HEK293 (cell line): Measurements from ENCODE around the gene AMIGO1.

Experiments used
- CTCF ChIA-PET: fragments of 350-600 bp; formaldehyde crosslinking; extraction: SDS; loops from one replicate; lab custom pipeline; 2021; ENCODE audit warnings: antibody characterized with exemption; lab: Yijun Ruan, JAX
- POLR2A ChIA-PET: fragments of 300-600 bp; formaldehyde crosslinking; extraction: SDS; loops from one replicate; lab custom pipeline; 2020; ENCODE audit warnings: antibody characterized with exemption, inconsistent platforms; lab: Yijun Ruan, JAX
- H3K27ac ChIP-seq: fragments of 200-500 bp; sonication (Bioruptor generic); 2 replicates; pipeline ENCODE4 v1.5.1; 2014; ENCODE audit warnings: low read depth, low read length, control low read depth, inconsistent platforms; ENCODE audit errors: extremely low read depth
- H3K36me3 ChIP-seq, 2 experiments: fragments of 200-500 bp in 1 of 2; sonication (Bioruptor generic) in 1 of 2; 1 replicate in 1 of 2; 2 replicates in 1 of 2; pipeline ENCODE4 v1.5.1; 2014 to 2017; ENCODE audit warnings: inconsistent platforms in 2 of 2, low read length in 2 of 2; ENCODE audit not compliant: control insufficient read depth in 2 of 2, insufficient read depth in 1 of 2
- H3K4me1 ChIP-seq: fragments of 200-500 bp; sonication (Bioruptor generic); 2 replicates; pipeline ENCODE4 v1.5.1; 2014; ENCODE audit warnings: mild to moderate bottlenecking, low read length, inconsistent platforms; ENCODE audit not compliant: control insufficient read depth, insufficient read depth
- H3K4me3 ChIP-seq: 2 replicates; pipeline ENCODE4 v1.5.1; 2011; ENCODE audit warnings: low read depth, mild to moderate bottlenecking, control low read depth, low read length, moderate library complexity
- H3K9me3 ChIP-seq: fragments of 200-500 bp; sonication (Bioruptor generic); 2 replicates; pipeline ENCODE4 v1.5.1; 2014; ENCODE audit warnings: low read depth, low read length, inconsistent platforms; ENCODE audit not compliant: control insufficient read depth, insufficient read depth
- EGR2 ChIP-seq: fragments of 450-650 bp; formaldehyde crosslinking; IDR thresholded peaks from 2 replicates; pipeline ENCODE4 v1.5.1; 2016; ENCODE audit warnings: low read depth, missing biosample characterization, missing genetic modification characterization
- KLF10 ChIP-seq: fragments of 450-650 bp; IDR thresholded peaks from 2 replicates; pipeline ENCODE4 v1.5.1; 2018; ENCODE audit warnings: missing biosample characterization, mild to moderate bottlenecking, missing genetic modification characterization
- KLF9 ChIP-seq: fragments of 450-650 bp; formaldehyde crosslinking; IDR thresholded peaks from 2 replicates; pipeline ENCODE4 v1.5.1; 2016; ENCODE audit warnings: missing biosample characterization, missing genetic modification characterization, low read depth
- PBX3 ChIP-seq: sonication (generic); formaldehyde crosslinking; IDR thresholded peaks from 2 replicates; pipeline ENCODE4 v1.8.1; 2022; ENCODE audit warnings: mild to moderate bottlenecking, moderate library complexity, missing genetic modification reagents
- SP3 ChIP-seq: fragments of 450-650 bp; formaldehyde crosslinking; IDR thresholded peaks from 2 replicates; pipeline ENCODE4 v1.5.1; 2016; ENCODE audit warnings: missing biosample characterization, missing genetic modification characterization
- ZBTB10 ChIP-seq: fragments of 450-650 bp; formaldehyde crosslinking; IDR thresholded peaks from 2 replicates; pipeline ENCODE4 v1.5.1; 2016; ENCODE audit warnings: missing biosample characterization, missing genetic modification characterization
- ZBTB11 ChIP-seq: fragments of 450-650 bp; formaldehyde crosslinking; conservative IDR thresholded peaks from 2 replicates; pipeline ENCODE4 v1.5.1; 2016; ENCODE audit warnings: low read depth, missing biosample characterization, missing genetic modification characterization
- ZBTB17 ChIP-seq: fragments of 450-650 bp; formaldehyde crosslinking; IDR thresholded peaks from 2 replicates; pipeline ENCODE4 v1.5.1; 2016; ENCODE audit warnings: missing biosample characterization, missing genetic modification characterization
- ZBTB26 ChIP-seq: fragments of 450-650 bp; formaldehyde crosslinking; optimal IDR thresholded peaks from 2 replicates; pipeline ENCODE3; 2016; ENCODE audit warnings: missing biosample characterization, mild to moderate bottlenecking, missing genetic modification characterization
- ZBTB6 ChIP-seq: fragments of 450-650 bp; formaldehyde crosslinking; IDR thresholded peaks from 2 replicates; pipeline ENCODE4 v1.5.1; 2017; ENCODE audit warnings: missing biosample characterization, missing genetic modification characterization
- ZBTB8A ChIP-seq: fragments of 450-650 bp; formaldehyde crosslinking; IDR thresholded peaks from 2 replicates; pipeline ENCODE4 v1.5.1; 2016; ENCODE audit warnings: missing biosample characterization, missing genetic modification characterization
- ZIC2 ChIP-seq: fragments of 450-650 bp; formaldehyde crosslinking; IDR thresholded peaks from 2 replicates; pipeline ENCODE4 v1.5.1; 2016; ENCODE audit warnings: missing biosample characterization, missing genetic modification characterization
- ZNF10 ChIP-seq: fragments of 450-650 bp; formaldehyde crosslinking; IDR thresholded peaks from 2 replicates; pipeline ENCODE4 v1.5.1; 2017; ENCODE audit warnings: missing biosample characterization, missing genetic modification characterization
- ZNF114 ChIP-seq: fragments of 450-650 bp; formaldehyde crosslinking; IDR thresholded peaks from 2 replicates; pipeline ENCODE4 v1.5.0; 2017; ENCODE audit warnings: missing biosample characterization, missing genetic modification characterization
- ZNF292 ChIP-seq: fragments of 450-650 bp; formaldehyde crosslinking; IDR thresholded peaks from 2 replicates; pipeline ENCODE4 v1.5.1; 2016; ENCODE audit warnings: low read depth, missing biosample characterization, missing genetic modification characterization, borderline replicate concordance
- ZNF366 ChIP-seq: fragments of 450-650 bp; formaldehyde crosslinking; conservative IDR thresholded peaks from 2 replicates; pipeline ENCODE4 v1.5.1; 2016; ENCODE audit warnings: missing biosample characterization, missing genetic modification characterization
- ZNF433 ChIP-seq: fragments of 450-650 bp; formaldehyde crosslinking; IDR thresholded peaks from 2 replicates; pipeline ENCODE4 v1.5.1; 2016; ENCODE audit warnings: missing biosample characterization, missing genetic modification characterization, low read depth
- ZNF600 ChIP-seq: fragments of 450-650 bp; formaldehyde crosslinking; IDR thresholded peaks from 2 replicates; pipeline ENCODE4 v1.5.1; 2016; ENCODE audit warnings: missing biosample characterization, missing genetic modification characterization
- ZNF777 ChIP-seq: fragments of 450-650 bp; formaldehyde crosslinking; IDR thresholded peaks from 2 replicates; pipeline ENCODE4 v1.5.1; 2017; ENCODE audit warnings: missing biosample characterization, missing genetic modification characterization, borderline replicate concordance
- ZSCAN5A ChIP-seq: fragments of 450-650 bp; formaldehyde crosslinking; IDR thresholded peaks from 2 replicates; pipeline ENCODE4 v1.5.1; 2016; ENCODE audit warnings: missing biosample characterization, missing genetic modification characterization

Gene AMIGO1

GRCh38 chr1:109466452-109467300 is 42.9 kb downstream of the AMIGO1 start, which contains the start of gene SYPL2 (continued):
- TF ChIP-seq ZBTB11 (tag by site-specific recombination) (0 out of 2 replicates have a peak, but pooled peaks have one; percentile 12), ZBTB17 (tag by site-specific recombination) (0 out of 2 replicates have a peak, but pooled peaks have one; percentile 25), KLF10 (tag by site-specific recombination) (peak; percentile 56; the same call in 1 of the 2 replicates), ZNF292 (tag by site-specific recombination) (no peak), ZNF114 (tag by site-specific recombination) (no peak), ZNF777 (tag by site-specific recombination) (peak; percentile 33; the same call in 1 of the 2 replicates), ZNF433 (tag by site-specific recombination) (no peak), KLF9 (tag by site-specific recombination) (peak; percentile 26; the same call in 1 of the 2 replicates), SP3 (tag by site-specific recombination) (peak; percentile 41; the same call in 1 of the 2 replicates), ZSCAN5A (tag by site-specific recombination) (0 out of 2 replicates have a peak, but pooled peaks have one; percentile 20), EGR2 (peak; percentile 40; the same call in 1 of the 2 replicates), ZNF366 (tag by site-specific recombination) (peak; percentile 87), PBX3 (CRISPR knock-in tag) (no peak), ZBTB26 (tag by site-specific recombination) (peak; percentile 73), ZIC2 (peak; percentile 90), ZBTB6 (0 out of 2 replicates have a peak, but pooled peaks have one; percentile 19)

GRCh38 chr1:109466125-109466451 is 43.4 kb downstream of the AMIGO1 start:
- no peaks in the 10 kb centered on the region for H3K36me3 ChIP-seq
- H3K4me3 ChIP-seq: peak overlapping the region; percentile 47
- ChIA-PET POLR2A (interaction anchor here (1.0 kb wide), 1 partner anchor 366 kb away, joined by 4 read pairs; no protein-coding TSS in a partner anchor), CTCF (interaction anchor here (0.6 to 0.7 kb wide), 2 partner anchors 33 to 42 kb away, joined by 3 to 4 read pairs; no protein-coding TSS in a partner anchor)
- no peak overlapping the region; the same call in 1 of the 2 replicates for H3K27ac ChIP-seq
- no peaks in the 10 kb centered on the region for H3K9me3 ChIP-seq
- H3K4me1 ChIP-seq: no peaks in the 10 kb centered on the region; the same call in 1 of the 2 replicates
- TF ChIP-seq ZBTB10: 0 out of 2 replicates have a peak, but pooled peaks have one; percentile 22
- TF ChIP-seq ZNF600: peak; percentile 90
- peak; percentile 48; the same call in 1 of the 2 replicates for TF ChIP-seq ZBTB8A (tag by site-specific recombination)
- no peak for TF ChIP-seq ZNF10 (tag by site-specific recombination)
